Measurements from ENCODE around the gene MEGF11. TPM values are rescaled to one million over a fixed set of nuclear protein-coding genes. Genes with fewer than 3 reads are reported as not detected.
A peak's percentile ranks its signal among the peaks of the same experiment; 100 is the strongest.
"Not testable (repeated sequence)": the region's sequence is repeated elsewhere in the genome, so short reads cannot be mapped to it uniquely, and the experiment has no call there.

The MEGF11 gene
- total RNA-seq, 2 experiments from 2014 or later = 3.3 to 6.8 TPM

GRCh38 chr15:65871886-65872285 is 381.7 kb downstream of the MEGF11 start:
- DNase-seq (ENCODE audit: low spot score); H3K9me2 ChIP-seq (ENCODE audit: insufficient read depth, low read length); H2AFZ ChIP-seq (ENCODE audit: low read length); H3K27ac ChIP-seq (ENCODE audit: low read depth, low read length, poor library complexity, severe bottlenecking); H4K20me1 ChIP-seq (ENCODE audit: insufficient read depth, low read length); H3K9me3 ChIP-seq (ENCODE audit: low read length); BruUV-seq (replicated peaks): not testable (repeated sequence)
- intact Hi-C loops (cut with micrococcal nuclease; ENCODE audit: unreplicated experiment) = loop anchor here (5.0 kb wide), 2 partner anchors 420 to 585 kb away; partner anchors contain the start of genes DIS3L and PARP16
- peak overlapping the region; percentile 85 for H3K4me2 ChIP-seq (ENCODE audit: low read length)
- H3K4me3 ChIP-seq (ENCODE audit: low read depth, low read length, poor library complexity, severe bottlenecking) = peak overlapping the region; percentile 94
- ChIA-PET POLR2A (interaction anchor here (0.6 kb wide), 1 partner anchor 19 kb away, joined by 3 read pairs; no protein-coding TSS in a partner anchor), CTCF (ENCODE audit: unreplicated experiment) (interaction anchor here (0.6 kb wide), 1 partner anchor 517 kb away, joined by 3 read pairs; no protein-coding TSS in a partner anchor)
- H3K36me3 ChIP-seq (ENCODE audit: insufficient read depth, low read length) = peaks cover 33% of the 10 kb centered on the region
- H3K4me1 ChIP-seq (ENCODE audit: insufficient read depth, low read length, poor library complexity, severe bottlenecking) = peaks cover 18% of the 10 kb centered on the region
- H3K79me2 ChIP-seq (ENCODE audit: insufficient read depth, low read depth, low read length) = peaks cover 75% of the 10 kb centered on the region

- H3K9me3 ChIP-seq (ENCODE audit: low read length) = no peaks in the 10 kb centered on the region
- no peaks in the 10 kb centered on the region; the same call in 1 of the 2 replicates for H4K20me1 ChIP-seq (ENCODE audit: insufficient read depth, low read length)
- CTCF ChIA-PET (ENCODE audit: unreplicated experiment) = no interaction called here
- peak; percentile 48 for DNase-seq (ENCODE audit: low spot score)
- no peak for TF ChIP-seq CTCF (conservative IDR thresholded peaks at IDR 0.05; ENCODE audit: low read length)
- no peak for TF ChIP-seq EZH2phosphoT487 (IDR thresholded peaks at IDR 0.05; ENCODE audit: borderline replicate concordance, low read depth, low read length)
- peak overlapping the region; percentile 85 for H3K4me2 ChIP-seq (ENCODE audit: low read length)
- H3K4me3 ChIP-seq (ENCODE audit: low read depth, low read length, poor library complexity, severe bottlenecking) = peak overlapping the region; percentile 94
- peaks cover 25% of the 10 kb centered on the region for H3K36me3 ChIP-seq (ENCODE audit: insufficient read depth, low read length)
- H3K79me2 ChIP-seq (ENCODE audit: insufficient read depth, low read depth, low read length) = peaks cover 67% of the 10 kb centered on the region
- intact Hi-C loops (cut with micrococcal nuclease; ENCODE audit: unreplicated experiment) = loop anchor here (5.0 kb wide), 2 partner anchors 421 to 584 kb away; partner anchors contain the start of genes DIS3L and PARP16
- H2AFZ ChIP-seq (ENCODE audit: low read length) = peak overlapping the region; percentile 90; the same call in 1 of the 2 replicates
- peaks cover 18% of the 10 kb centered on the region for H3K4me1 ChIP-seq (ENCODE audit: insufficient read depth, low read length, poor library complexity, severe bottlenecking)
- peak overlapping the region; percentile 83 for H3K27ac ChIP-seq (ENCODE audit: low read depth, low read length, poor library complexity, severe bottlenecking)
- no TSS peak for BruUV-seq (replicated peaks)
- no peaks in the 10 kb centered on the region for H3K9me2 ChIP-seq (ENCODE audit: insufficient read depth, low read length)
- POLR2A ChIA-PET = interaction anchor here (0.6 to 2.7 kb wide), 5 partner anchors 8 to 327 kb away, joined by 3 to 8 read pairs (median 3); no protein-coding TSS in a partner anchor
Observed at GRCh38 chr15:65870889-65871533, 382.5 kb downstream of the MEGF11 start.

- intact Hi-C loops (cut with micrococcal nuclease; ENCODE audit: unreplicated experiment) = loop anchor here (2.0 to 5.0 kb wide), 3 partner anchors 77 to 583 kb away; partner anchors contain the start of genes DENND4A, DIS3L and PARP16
- ChIA-PET CTCF (ENCODE audit: unreplicated experiment) (interaction anchor here (0.6 kb wide), 1 partner anchor 395 kb away, joined by 7 read pairs; no protein-coding TSS in a partner anchor), POLR2A (interaction anchor here (0.6 to 2.7 kb wide), 12 partner anchors 8 to 940 kb away, joined by 3 to 8 read pairs (median 4); partner anchors contain the start of gene INTS14)
- no peaks in the 10 kb centered on the region for H3K9me3 ChIP-seq (ENCODE audit: low read length)
- H3K36me3 ChIP-seq (ENCODE audit: insufficient read depth, low read length) = peaks cover 17% of the 10 kb centered on the region
- peaks cover 18% of the 10 kb centered on the region for H3K4me1 ChIP-seq (ENCODE audit: insufficient read depth, low read length, poor library complexity, severe bottlenecking)
- H4K20me1 ChIP-seq (ENCODE audit: insufficient read depth, low read length) = no peaks in the 10 kb centered on the region; the same call in 1 of the 2 replicates
- H3K79me2 ChIP-seq (ENCODE audit: insufficient read depth, low read depth, low read length) = peaks cover 59% of the 10 kb centered on the region
- peak overlapping the region; percentile 90; the same call in 1 of the 2 replicates for H2AFZ ChIP-seq (ENCODE audit: low read length)
- peak overlapping the region; percentile 85 for H3K4me2 ChIP-seq (ENCODE audit: low read length)
- H3K27ac ChIP-seq (ENCODE audit: low read depth, low read length, poor library complexity, severe bottlenecking) = peak overlapping the region; percentile 83
- BruUV-seq (replicated peaks) = TSS peak; percentile 59
- TF ChIP-seq EZH2phosphoT487 (IDR thresholded peaks at IDR 0.05; ENCODE audit: borderline replicate concordance, low read depth, low read length) = no peak
- TF ChIP-seq CTCF (conservative IDR thresholded peaks at IDR 0.05; ENCODE audit: low read length) = no peak
- H3K9me2 ChIP-seq (ENCODE audit: insufficient read depth, low read length) = no peaks in the 10 kb centered on the region
- peak overlapping the region; percentile 94 for H3K4me3 ChIP-seq (ENCODE audit: low read depth, low read length, poor library complexity, severe bottlenecking)
- DNase-seq (ENCODE audit: low spot score) = peak; percentile 41
Observed at GRCh38 chr15:65869954-65870871, 383.3 kb downstream of the MEGF11 start.
